Astrocyte of the spinal cord (primary cell): Measurements from ENCODE around the gene SH3BP4.

Experiments
- DNase-seq: peaks from one replicate; pipeline ENCODE4 v3.0.0; 2011; ENCODE audit warnings: low read depth, low spot score
- H3K4me3 ChIP-seq: 2 replicates; pipeline ENCODE4 v1.5.1; 2011; ENCODE audit warnings: low read depth, mild to moderate bottlenecking, low read length, moderate library complexity
- CTCF ChIP-seq: IDR thresholded peaks from 2 replicates; pipeline ENCODE4 v1.5.1; 2012; ENCODE audit warnings: low read depth, mild to moderate bottlenecking, low read length, inconsistent platforms
- in situ Hi-C: cut with HindIII; loops from 2 replicates; pipeline ENCODE4 v1.10.0; 2017; ENCODE audit warnings: low sequenced_read_pairs

SH3BP4 gene

DNA sequence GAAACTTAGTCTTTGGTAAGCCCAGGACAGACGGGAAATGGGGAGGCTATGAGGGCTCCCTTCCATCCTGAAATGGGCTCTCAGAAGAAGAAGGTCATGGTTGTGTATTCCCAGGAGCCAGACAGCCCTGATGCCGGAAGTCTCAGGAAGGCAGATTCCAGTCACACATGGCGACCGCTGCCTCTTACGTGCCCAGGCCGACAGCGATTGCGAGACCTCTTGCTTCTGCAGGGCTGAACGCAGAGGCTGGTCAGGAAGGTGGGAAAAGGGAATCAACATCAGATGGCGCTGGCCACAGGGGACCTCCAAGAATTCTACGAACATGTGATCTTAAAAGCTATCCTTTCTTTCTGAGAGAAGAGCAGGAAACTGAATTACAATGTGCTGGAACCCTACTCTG lies 22.8 kb upstream of the SH3BP4 start:
- no peak for DNase-seq
- no peak for TF ChIP-seq CTCF
- in situ Hi-C loops: no loop called here
- H3K4me3 ChIP-seq: no peak overlapping the region

DNA sequence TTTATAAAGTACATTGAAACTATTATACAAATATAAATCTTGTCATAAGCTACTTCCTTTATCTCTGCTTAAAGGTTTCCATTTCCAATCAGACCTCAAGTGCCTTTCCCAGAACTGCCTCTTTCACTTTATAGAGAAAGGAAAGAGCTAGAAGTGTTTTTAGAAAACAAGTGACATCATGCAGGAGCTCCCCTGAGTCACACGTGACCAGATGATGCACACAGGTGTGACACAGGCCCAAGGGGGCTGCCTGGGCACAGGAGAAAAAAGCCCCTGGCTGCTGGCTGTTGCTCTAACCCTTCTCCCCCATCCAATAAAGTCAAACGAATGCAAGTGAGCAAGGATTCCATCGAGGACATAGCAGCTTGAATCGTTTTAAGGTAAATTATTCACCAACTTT lies 21.4 kb upstream of the SH3BP4 start:
- H3K4me3 ChIP-seq: no peak overlapping the region
- DNase-seq: no peak
- no peak for TF ChIP-seq CTCF
- in situ Hi-C loops: no loop called here

DNA sequence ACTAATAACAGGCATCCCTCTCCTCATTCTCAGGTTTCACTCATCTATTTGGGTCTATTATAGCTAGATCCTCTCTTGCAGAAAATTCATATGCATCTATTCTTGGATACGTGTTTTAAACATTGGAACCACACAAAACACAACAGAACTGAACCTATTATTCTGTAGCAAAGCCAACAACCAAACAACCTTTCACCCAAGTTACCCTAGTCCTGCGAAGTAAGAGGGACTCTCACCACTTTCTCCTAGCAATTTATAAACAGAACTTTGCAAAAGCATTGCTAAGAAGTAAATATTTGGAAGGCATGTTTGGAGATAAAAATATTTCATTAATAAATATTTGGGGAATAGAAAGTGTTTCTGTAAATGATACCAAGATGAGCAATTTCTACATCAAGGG lies 20.4 kb upstream of the SH3BP4 start:
- TF ChIP-seq CTCF: no peak
- no peak overlapping the region for H3K4me3 ChIP-seq
- in situ Hi-C loops: no loop called here
- no peak for DNase-seq

GRCh38 chr2:234932591-234933168 lies 19.1 kb upstream of the SH3BP4 start:
- no peak overlapping the region for H3K4me3 ChIP-seq
- DNase-seq: no peak
- no peak for TF ChIP-seq CTCF
- in situ Hi-C loops: no loop called here

GRCh38 chr2:234935311-234935710 lies 16.5 kb upstream of the SH3BP4 start:
- in situ Hi-C loops: no loop called here
- TF ChIP-seq CTCF: no peak
- DNase-seq: no peak
- no peak overlapping the region for H3K4me3 ChIP-seq

DNA sequence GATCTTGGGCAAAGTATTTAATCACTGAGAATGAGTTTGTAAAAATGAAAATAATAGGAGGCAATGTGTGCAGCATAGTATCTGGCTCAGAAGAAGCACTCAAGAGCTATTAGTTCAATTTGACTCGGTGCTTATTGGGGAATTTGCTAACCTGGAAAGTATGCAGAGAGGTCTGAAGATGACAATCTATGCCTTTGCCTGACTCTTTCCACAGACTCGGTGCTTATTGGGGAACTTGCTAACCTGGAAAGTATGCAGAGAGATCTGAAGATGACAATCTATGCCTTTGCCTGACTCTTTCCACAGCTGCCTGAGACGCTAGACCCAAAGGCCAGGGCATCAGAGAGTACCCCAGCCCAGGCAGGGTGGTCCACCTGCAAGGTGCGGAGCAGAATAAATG lies 12.2 kb upstream of the SH3BP4 start:
- TF ChIP-seq CTCF: no peak
- no peak for DNase-seq
- in situ Hi-C loops: no loop called here
- H3K4me3 ChIP-seq: no peak overlapping the region

DNA sequence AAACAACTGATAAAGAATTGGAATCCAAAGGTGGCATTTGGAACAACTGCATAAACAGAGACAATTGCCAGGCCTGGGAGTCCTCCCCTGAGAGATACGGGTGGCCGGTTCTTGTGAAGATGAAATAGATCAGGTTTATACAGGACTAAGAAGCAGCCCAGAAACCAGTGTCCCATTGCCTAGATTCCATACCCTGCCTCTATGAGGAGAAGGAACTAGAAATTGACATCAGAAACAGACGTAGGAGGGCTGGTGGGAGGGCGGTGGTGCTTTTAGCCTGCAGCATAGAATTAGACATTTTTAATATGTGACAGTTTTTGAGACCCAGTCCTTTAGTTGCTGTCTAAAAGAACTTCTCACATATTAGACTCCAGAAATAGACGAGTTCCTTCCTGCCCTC lies 11.8 kb upstream of the SH3BP4 start:
- no peak for TF ChIP-seq CTCF
- H3K4me3 ChIP-seq: no peak overlapping the region
- in situ Hi-C loops: no loop called here
- no peak for DNase-seq
